T-helper 2 cell treated with Interferon-gamma antibody and Interleukin-4, amounts not matched to agents 5 μg/mL and 100 μg/mL, for 36 hours (primary cell): ENCODE measurements around the gene NEFH.
"Not testable (repeated sequence)": the region's sequence is repeated elsewhere in the genome, so short reads cannot be mapped to it uniquely, and the experiment has no call there.

Experiments
- DNase-seq: peaks from one replicate; pipeline ENCODE4 v3.0.0; 2021; ENCODE audit warnings: low spot score
- H3K27ac Mint-ChIP-seq: one replicate; pipeline ENCODE4 v1.8.0; 2021; ENCODE audit warnings: mild to moderate bottlenecking, mixed read lengths
- H3K27me3 Mint-ChIP-seq: one replicate; pipeline ENCODE4 v1.8.0; 2021; ENCODE audit warnings: low read depth, mixed read lengths
- H3K36me3 Mint-ChIP-seq: one replicate; pipeline ENCODE4 v1.8.0; 2021; ENCODE audit warnings: low read depth, mixed read lengths
- H3K4me1 Mint-ChIP-seq: one replicate; pipeline ENCODE4 v1.8.0; 2021; ENCODE audit warnings: low read depth, mixed read lengths
- H3K4me3 Mint-ChIP-seq: one replicate; pipeline ENCODE4 v1.8.0; 2022; ENCODE audit warnings: mild to moderate bottlenecking, moderate library complexity, mixed read lengths
- H3K9me3 Mint-ChIP-seq: one replicate; pipeline ENCODE4 v1.8.0; 2021; ENCODE audit warnings: mixed read lengths

NEFH gene

DNA sequence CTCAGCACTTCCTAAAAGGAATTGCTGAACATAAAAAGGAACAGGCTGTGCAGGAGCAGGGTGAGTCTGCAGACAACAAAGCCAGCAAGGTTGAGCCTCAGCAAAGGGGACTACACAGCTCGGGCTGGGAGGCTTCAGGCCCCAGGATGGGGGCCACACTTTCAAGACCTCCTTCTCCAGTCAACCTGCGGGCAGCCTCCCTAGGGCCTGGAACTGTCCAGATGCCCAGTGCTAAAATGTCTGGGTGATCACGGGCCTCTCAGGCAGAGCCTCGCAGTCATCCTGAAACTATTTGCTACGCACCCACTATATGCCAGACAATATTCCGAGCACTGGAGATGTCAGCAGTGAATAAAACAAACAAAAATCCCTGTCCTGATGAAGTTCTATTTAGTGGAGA is 3.9 kb upstream of the NEFH start:
- Mint-ChIP-seq H3K27ac (no peak overlapping the region), H3K4me3 (no peak overlapping the region), H3K27me3 (peaks cover 27% of the 10 kb centered on the region), H3K36me3 (no peaks in the 10 kb centered on the region), H3K4me1 (peaks cover 8% of the 10 kb centered on the region), H3K9me3 (no peaks in the 10 kb centered on the region)
- no peak for DNase-seq

GRCh38 chr22:29477723-29478318 is 2.2 kb upstream of the NEFH start:
- Mint-ChIP-seq H3K9me3 (no peaks in the 10 kb centered on the region), H3K27ac (no peak overlapping the region), H3K36me3 (peaks cover 1% of the 10 kb centered on the region), H3K27me3 (peaks cover 38% of the 10 kb centered on the region), H3K4me1 (peaks cover 12% of the 10 kb centered on the region), H3K4me3 (no peak overlapping the region)
- DNase-seq = no peak

- Mint-ChIP-seq H3K9me3 (no peaks in the 10 kb centered on the region), H3K27ac (no peak overlapping the region), H3K4me1 (peaks cover 12% of the 10 kb centered on the region), H3K4me3 (peak overlapping the region; percentile 28), H3K27me3 (peaks cover 38% of the 10 kb centered on the region), H3K36me3 (peaks cover 1% of the 10 kb centered on the region)
- DNase-seq = no peak
These were observed 1.4 kb upstream of the NEFH start for GRCh38 chr22:29478326-29479276.

DNA sequence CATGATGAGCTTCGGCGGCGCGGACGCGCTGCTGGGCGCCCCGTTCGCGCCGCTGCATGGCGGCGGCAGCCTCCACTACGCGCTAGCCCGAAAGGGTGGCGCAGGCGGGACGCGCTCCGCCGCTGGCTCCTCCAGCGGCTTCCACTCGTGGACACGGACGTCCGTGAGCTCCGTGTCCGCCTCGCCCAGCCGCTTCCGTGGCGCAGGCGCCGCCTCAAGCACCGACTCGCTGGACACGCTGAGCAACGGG is 169 bp downstream of the NEFH start:
- Mint-ChIP-seq H3K9me3 (no peaks in the 10 kb centered on the region), H3K27me3 (peaks cover 38% of the 10 kb centered on the region), H3K36me3 (peaks cover 1% of the 10 kb centered on the region), H3K27ac (no peak overlapping the region), H3K4me3 (no peak overlapping the region), H3K4me1 (peaks cover 12% of the 10 kb centered on the region)
- DNase-seq = no peak

DNA sequence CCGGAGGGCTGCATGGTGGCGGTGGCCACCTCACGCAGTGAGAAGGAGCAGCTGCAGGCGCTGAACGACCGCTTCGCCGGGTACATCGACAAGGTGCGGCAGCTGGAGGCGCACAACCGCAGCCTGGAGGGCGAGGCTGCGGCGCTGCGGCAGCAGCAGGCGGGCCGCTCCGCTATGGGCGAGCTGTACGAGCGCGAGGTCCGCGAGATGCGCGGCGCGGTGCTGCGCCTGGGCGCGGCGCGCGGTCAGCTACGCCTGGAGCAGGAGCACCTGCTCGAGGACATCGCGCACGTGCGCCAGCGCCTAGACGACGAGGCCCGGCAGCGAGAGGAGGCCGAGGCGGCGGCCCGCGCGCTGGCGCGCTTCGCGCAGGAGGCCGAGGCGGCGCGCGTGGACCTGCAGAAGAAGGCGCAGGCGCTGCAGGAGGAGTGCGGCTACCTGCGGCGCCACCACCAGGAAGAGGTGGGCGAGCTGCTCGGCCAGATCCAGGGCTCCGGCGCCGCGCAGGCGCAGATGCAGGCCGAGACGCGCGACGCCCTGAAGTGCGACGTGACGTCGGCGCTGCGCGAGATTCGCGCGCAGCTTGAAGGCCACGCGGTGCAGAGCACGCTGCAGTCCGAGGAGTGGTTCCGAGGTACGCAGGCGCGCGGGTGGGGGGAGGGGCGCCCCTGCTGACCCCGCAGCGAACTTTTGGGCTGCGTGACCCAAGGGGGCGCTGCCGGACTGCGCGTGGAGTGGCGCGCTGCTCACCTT is 670 bp downstream of the NEFH start:
- Mint-ChIP-seq H3K27me3 (peaks cover 38% of the 10 kb centered on the region), H3K4me1 (peaks cover 12% of the 10 kb centered on the region), H3K9me3 (no peaks in the 10 kb centered on the region), H3K4me3 (peak overlapping the region; percentile 65), H3K36me3 (peaks cover 1% of the 10 kb centered on the region), H3K27ac (no peak overlapping the region)
- peak; percentile 59 for DNase-seq

- Mint-ChIP-seq H3K27me3 (peaks cover 38% of the 10 kb centered on the region), H3K4me1 (peaks cover 12% of the 10 kb centered on the region), H3K4me3 (peak overlapping the region; percentile 65), H3K27ac (peak overlapping the region; percentile 20), H3K9me3 (no peaks in the 10 kb centered on the region), H3K36me3 (peaks cover 1% of the 10 kb centered on the region)
- no peak for DNase-seq
These were observed 1.4 kb downstream of the NEFH start for GRCh38 chr22:29481265-29482000.

- H3K27ac Mint-ChIP-seq = no peak overlapping the region
- H3K4me1 Mint-ChIP-seq = peaks cover 10% of the 10 kb centered on the region
- H3K36me3 Mint-ChIP-seq = peaks cover 1% of the 10 kb centered on the region
- H3K9me3 Mint-ChIP-seq = no peaks in the 10 kb centered on the region
- DNase-seq = no peak
- no peak overlapping the region for H3K4me3 Mint-ChIP-seq
- peaks cover 34% of the 10 kb centered on the region for H3K27me3 Mint-ChIP-seq
These were observed 2.2 kb downstream of the NEFH start for GRCh38 chr22:29482253-29482652.

DNA sequence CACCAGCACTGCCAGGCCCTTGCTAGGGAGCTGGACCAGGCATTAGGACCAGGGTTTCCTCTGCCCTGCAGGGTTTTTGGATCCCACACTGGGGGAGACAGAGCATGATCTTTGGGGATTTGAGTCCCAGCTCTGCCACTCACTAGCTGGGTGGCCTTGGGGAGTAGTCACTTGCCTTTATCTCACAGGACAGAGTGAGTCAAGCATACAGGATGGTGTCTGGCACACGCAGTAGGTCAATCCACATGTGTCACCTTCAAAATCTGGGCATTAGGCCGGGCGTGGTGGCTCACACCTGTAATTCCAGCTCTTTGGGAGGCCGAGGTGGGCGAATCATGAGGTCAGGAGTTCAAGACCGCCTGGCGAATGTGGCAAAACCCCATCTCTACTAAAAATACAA is 2.7 kb downstream of the NEFH start:
- Mint-ChIP-seq H3K27me3 (peaks cover 32% of the 10 kb centered on the region), H3K36me3 (peaks cover 1% of the 10 kb centered on the region), H3K4me1 (peaks cover 10% of the 10 kb centered on the region), H3K27ac (no peak overlapping the region), H3K9me3 (no peaks in the 10 kb centered on the region), H3K4me3 (no peak overlapping the region)
- DNase-seq = no peak

DNA sequence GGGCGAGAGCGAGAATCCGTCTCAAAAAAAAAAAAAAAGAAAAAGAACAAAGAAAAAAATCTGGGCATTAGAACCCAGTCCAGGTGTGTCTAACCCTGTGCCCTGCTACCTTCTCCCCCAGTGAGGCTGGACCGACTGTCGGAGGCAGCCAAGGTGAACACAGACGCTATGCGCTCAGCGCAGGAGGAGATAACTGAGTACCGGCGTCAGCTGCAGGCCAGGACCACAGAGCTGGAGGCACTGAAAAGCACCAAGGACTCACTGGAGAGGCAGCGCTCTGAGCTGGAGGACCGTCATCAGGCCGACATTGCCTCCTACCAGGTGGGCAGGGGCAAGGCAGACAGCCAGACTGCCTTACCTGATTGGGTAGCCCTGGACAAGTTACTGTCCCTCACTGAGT is 3.2 kb downstream of the NEFH start:
- Mint-ChIP-seq H3K36me3 (peaks cover 1% of the 10 kb centered on the region), H3K27me3 (peaks cover 27% of the 10 kb centered on the region), H3K9me3 (no peaks in the 10 kb centered on the region), H3K27ac (no peak overlapping the region), H3K4me1 (peaks cover 10% of the 10 kb centered on the region), H3K4me3 (no peak overlapping the region)
- DNase-seq = no peak

DNA sequence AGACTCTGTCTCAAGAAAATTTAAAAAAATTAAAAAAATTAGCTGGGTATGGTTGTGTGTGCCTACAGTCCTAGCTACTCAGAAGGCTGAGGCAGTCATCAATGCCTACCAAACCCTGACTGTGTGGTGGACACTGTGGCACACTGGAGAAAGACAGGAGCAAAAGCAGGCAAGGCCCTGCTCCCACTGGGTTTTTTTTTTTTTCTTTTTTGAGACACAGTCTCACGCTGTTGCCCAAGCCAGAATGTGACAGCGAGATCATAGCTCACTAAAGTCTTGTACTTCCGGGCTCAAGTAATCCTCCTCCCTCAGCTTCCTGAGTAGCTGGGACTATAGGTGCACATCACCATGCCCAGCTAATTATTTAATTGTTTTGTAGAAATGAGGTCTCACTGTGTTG is 4.6 kb downstream of the NEFH start:
- peaks cover 5% of the 10 kb centered on the region for H3K4me1 Mint-ChIP-seq
- H3K4me3 Mint-ChIP-seq = no peak overlapping the region
- H3K27me3 Mint-ChIP-seq = peaks cover 13% of the 10 kb centered on the region
- no peak overlapping the region for H3K27ac Mint-ChIP-seq
- no peak for DNase-seq
- no peaks in the 10 kb centered on the region for H3K9me3 Mint-ChIP-seq
- peaks cover 1% of the 10 kb centered on the region for H3K36me3 Mint-ChIP-seq

DNA sequence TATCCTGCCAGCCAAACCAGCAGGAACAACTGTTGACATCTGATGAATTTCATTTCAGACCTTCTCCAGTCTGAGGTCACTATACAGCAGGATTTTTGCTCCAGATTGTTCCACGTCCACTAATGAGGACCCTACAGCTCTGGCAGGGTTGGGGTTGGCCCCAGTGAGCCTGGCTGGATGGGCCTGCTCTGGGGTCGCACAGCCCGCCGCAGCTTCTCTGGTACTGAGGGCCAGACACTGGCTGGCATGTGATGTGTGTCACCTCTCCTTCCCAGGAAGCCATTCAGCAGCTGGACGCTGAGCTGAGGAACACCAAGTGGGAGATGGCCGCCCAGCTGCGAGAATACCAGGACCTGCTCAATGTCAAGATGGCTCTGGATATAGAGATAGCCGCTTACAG is 5.4 kb downstream of the NEFH start:
- no peak overlapping the region for H3K4me3 Mint-ChIP-seq
- H3K36me3 Mint-ChIP-seq = peaks cover 1% of the 10 kb centered on the region
- peaks cover 11% of the 10 kb centered on the region for H3K27me3 Mint-ChIP-seq
- H3K9me3 Mint-ChIP-seq = no peaks in the 10 kb centered on the region
- no peak overlapping the region for H3K27ac Mint-ChIP-seq
- peaks cover 4% of the 10 kb centered on the region for H3K4me1 Mint-ChIP-seq
- DNase-seq = no peak

GRCh38 chr22:29487426-29487986 is 7.5 kb downstream of the NEFH start:
- no peaks in the 10 kb centered on the region for H3K27me3 Mint-ChIP-seq
- H3K9me3 Mint-ChIP-seq = no peaks in the 10 kb centered on the region
- no peak overlapping the region for H3K4me3 Mint-ChIP-seq
- DNase-seq = no peak
- no peaks in the 10 kb centered on the region for H3K4me1 Mint-ChIP-seq
- no peak overlapping the region for H3K27ac Mint-ChIP-seq
- no peaks in the 10 kb centered on the region for H3K36me3 Mint-ChIP-seq

GRCh38 chr22:29489127-29489780 is 9.2 kb downstream of the NEFH start:
- H3K4me3 Mint-ChIP-seq, H3K4me1 Mint-ChIP-seq, H3K27me3 Mint-ChIP-seq, H3K27ac Mint-ChIP-seq, DNase-seq, H3K36me3 Mint-ChIP-seq, H3K9me3 Mint-ChIP-seq: not testable (repeated sequence)
